CD14-positive monocyte (primary cell): Measurements from ENCODE around the gene SH3GL3. TPM values are rescaled to one million over a fixed set of nuclear protein-coding genes. Genes with fewer than 3 reads are reported as not detected.

ENCODE experiments used
- DNase-seq, 3 donors: peaks; one replicate each; pipeline ENCODE4 v3.0.0-alpha.2; 2011 to 2022
- H2AFZ ChIP-seq: 2 replicates; pipeline ENCODE4 v1.6.0; 2012; ENCODE audit warnings: mild to moderate bottlenecking, low read depth, low read length, inconsistent platforms; ENCODE audit not compliant: insufficient read depth, poor library complexity, severe bottlenecking
- H3K27ac ChIP-seq, 2 donors: 1 replicate in 1 of 2; 2 replicates in 1 of 2; pipeline ENCODE4 v1.5.1; 2012 to 2013; ENCODE audit warnings: low read length in 2 of 2, control low read depth in 1 of 2, inconsistent platforms in 1 of 2, low read depth in 1 of 2, mild to moderate bottlenecking in 1 of 2
- H3K27me3 ChIP-seq, 2 donors: one replicate each; pipeline versions ENCODE4 v1.6.0 to v1.6.1; 2011 to 2013; ENCODE audit warnings: low read length in 2 of 2; ENCODE audit not compliant: control insufficient read depth in 2 of 2, insufficient read depth in 2 of 2
- H3K36me3 ChIP-seq, 2 donors: replicated peaks in 1 of 2; 1 replicate in 1 of 2; 2 replicates in 1 of 2; pipeline versions ENCODE4 v1.5.1 to v1.6.1; 2012 to 2013; ENCODE audit warnings: low read length in 2 of 2, control low read depth in 1 of 2, inconsistent platforms in 1 of 2, mild to moderate bottlenecking in 1 of 2; ENCODE audit not compliant: insufficient read depth in 2 of 2, control insufficient read depth in 1 of 2
- H3K4me1 ChIP-seq, 2 donors: 1 replicate in 1 of 2; 2 replicates in 1 of 2; pipeline versions ENCODE4 v1.5.1 to v1.6.1; 2012 to 2013; ENCODE audit warnings: low read length in 2 of 2, control low read depth in 1 of 2, inconsistent platforms in 1 of 2, mild to moderate bottlenecking in 1 of 2, moderate library complexity in 1 of 2; ENCODE audit not compliant: insufficient read depth in 2 of 2, control insufficient read depth in 1 of 2
- H3K4me2 ChIP-seq: replicated peaks from 2 replicates; pipeline ENCODE3; 2012; ENCODE audit warnings: low read length, moderate library complexity, mild to moderate bottlenecking; ENCODE audit not compliant: poor library complexity, severe bottlenecking; ENCODE audit errors: extremely low read depth
- H3K4me3 ChIP-seq, 3 experiments: fragments of 200-600 bp in 1 of 3; sonication (generic) in 1 of 3; replicated peaks in 1 of 3; 1 replicate in 2 of 3; 2 replicates in 1 of 3; pipeline ENCODE4 v1.5.1; 2011 to 2013; ENCODE audit warnings: low read length in 3 of 3, mild to moderate bottlenecking in 3 of 3, control low read depth in 2 of 3, low read depth in 2 of 3, inconsistent platforms in 1 of 3, moderate library complexity in 1 of 3
- H3K79me2 ChIP-seq: 2 replicates; pipeline ENCODE4 v1.6.0; 2012; ENCODE audit warnings: mild to moderate bottlenecking, control low read depth, inconsistent platforms, low read length, moderate library complexity; ENCODE audit not compliant: insufficient read depth
- H3K9ac ChIP-seq: 2 replicates; pipeline ENCODE4 v1.6.0; 2017; ENCODE audit warnings: low read length, mild to moderate bottlenecking; ENCODE audit not compliant: insufficient read depth, poor library complexity, severe bottlenecking
- H3K9me3 ChIP-seq, 2 donors: replicated peaks in 1 of 2; 1 replicate in 1 of 2; 2 replicates in 1 of 2; pipeline versions ENCODE4 v1.5.1 to v1.6.1; 2012 to 2013; ENCODE audit warnings: low read length in 2 of 2, control low read depth in 1 of 2; ENCODE audit not compliant: control insufficient read depth in 1 of 2, insufficient read depth in 1 of 2
- H4K20me1 ChIP-seq: 2 replicates; pipeline ENCODE4 v1.6.0; 2012; ENCODE audit warnings: mild to moderate bottlenecking, low read length, control low read depth, moderate library complexity; ENCODE audit not compliant: insufficient read depth
- H3K27ac Mint-ChIP-seq, 7 donors: one replicate each; pipeline ENCODE4 v1.8.0; 2020; ENCODE audit warnings: mild to moderate bottlenecking in 7 of 7, mixed read lengths in 7 of 7, moderate library complexity in 6 of 7, inconsistent platforms in 2 of 7
- H3K27me3 Mint-ChIP-seq, 3 donors: one replicate each; pipeline ENCODE4 v1.8.0; 2021 to 2022; ENCODE audit warnings: low read depth in 3 of 3, mild to moderate bottlenecking in 3 of 3, mixed read lengths in 3 of 3, moderate library complexity in 3 of 3, inconsistent platforms in 1 of 3
- H3K36me3 Mint-ChIP-seq, 2 donors: one replicate each; pipeline ENCODE4 v1.8.0; 2020; ENCODE audit warnings: mixed read lengths in 2 of 2, inconsistent platforms in 1 of 2, mild to moderate bottlenecking in 1 of 2
- H3K4me1 Mint-ChIP-seq: one replicate; pipeline ENCODE4 v1.8.0; 2020; ENCODE audit warnings: mild to moderate bottlenecking, mixed read lengths
- H3K4me3 Mint-ChIP-seq, 2 donors: one replicate each; pipeline ENCODE4 v1.8.0; 2020; ENCODE audit warnings: mild to moderate bottlenecking in 2 of 2, mixed read lengths in 2 of 2, moderate library complexity in 1 of 2
- H3K9me3 Mint-ChIP-seq, 7 donors: one replicate each; pipeline ENCODE4 v1.8.0; 2020 to 2022; ENCODE audit warnings: mixed read lengths in 7 of 7, mild to moderate bottlenecking in 6 of 7, moderate library complexity in 6 of 7, inconsistent platforms in 2 of 7
- CTCF ChIP-seq: fragments of 200-600 bp; IDR thresholded peaks from one replicate; pipeline ENCODE4 v1.8.0; 2022; ENCODE audit warnings: antibody characterized with exemption, mild to moderate bottlenecking
- WGBS: methylation state at CpG from one replicate; pipeline ENCODE4 v1.1.5; 2013; ENCODE audit warnings: missing lambda C conversion rate; ENCODE audit not compliant: insufficient coverage; 5-methylcytosine and 5-hydroxymethylcytosine counted together
- intact Hi-C, 2 donors: fragments of 100-400 bp; cut with micrococcal nuclease; formaldehyde crosslinking; loops; one replicate each; pipeline versions ENCODE4 v1.15.0 to v1.15.1; 2023
- polyA plus RNA-seq, 3 donors: library from polyadenylated mRNA; depleted of rRNA in 1 of 3; unstranded in 2 of 3; stranded (reverse) in 1 of 3; fragments of 300-500 nt in 2 of 3; fragments of >200 nt in 1 of 3; fragmentation: Illumina TruSeq in 2 of 3; gene quantifications; 1 replicate in 2 of 3; 2 replicates in 1 of 3; pipeline ENCODE4 v1.2.3, GENCODE V29; 2012 to 2021

SH3GL3 gene
- polyA plus RNA-seq, 3 donors: not detected

GRCh38 chr15:83537606-83538005 lies 90.5 kb downstream of the SH3GL3 start:
- TF ChIP-seq CTCF: no peak
- no peak overlapping the region for H3K4me2 ChIP-seq
- Mint-ChIP-seq H3K27ac (no peak overlapping the region), H3K9me3 (peaks cover 0 to 4% (median 0%) of the 10 kb centered on the region in 7 donors), H3K36me3 (no peaks in the 10 kb centered on the region), H3K4me3 (no peak overlapping the region), H3K4me1 (no peaks in the 10 kb centered on the region), H3K27me3 (peaks cover 0 to 4% (median 1%) of the 10 kb centered on the region in 3 donors)
- H3K27me3 ChIP-seq: no peaks in the 10 kb centered on the region
- no peaks in the 10 kb centered on the region for H3K36me3 ChIP-seq
- H3K9me3 ChIP-seq: no peaks in the 10 kb centered on the region
- H4K20me1 ChIP-seq: no peaks in the 10 kb centered on the region
- no peak overlapping the region for H3K9ac ChIP-seq
- no peak overlapping the region for H3K4me3 ChIP-seq
- no peak overlapping the region for H2AFZ ChIP-seq
- no CpG with 5 or more reads among the region's 2 CpGs for WGBS
- no peaks in the 10 kb centered on the region for H3K4me1 ChIP-seq
- intact Hi-C loops: no loop called here
- H3K79me2 ChIP-seq: no peaks in the 10 kb centered on the region
- DNase-seq: no peak
- no peak overlapping the region for H3K27ac ChIP-seq

GRCh38 chr15:83538682-83539081 lies 91.5 kb downstream of the SH3GL3 start:
- peaks cover 0 to 8% (median 1%) of the 10 kb centered on the region in 3 donors for H3K27me3 Mint-ChIP-seq
- Histone ChIP-seq H3K9me3 (no peaks in the 10 kb centered on the region), H3K27ac (no peak overlapping the region), H2AFZ (no peak overlapping the region), H3K27me3 (no peaks in the 10 kb centered on the region), H3K4me2 (no peak overlapping the region), H3K79me2 (no peaks in the 10 kb centered on the region), H3K9ac (no peak overlapping the region), H4K20me1 (no peaks in the 10 kb centered on the region), H3K4me1 (no peaks in the 10 kb centered on the region), H3K36me3 (no peaks in the 10 kb centered on the region), H3K4me3 (no peak overlapping the region)
- DNase-seq: no peak
- peaks cover 0 to 10% (median 4%) of the 10 kb centered on the region in 7 donors for H3K9me3 Mint-ChIP-seq
- no peak overlapping the region for H3K27ac Mint-ChIP-seq
- no peaks in the 10 kb centered on the region for H3K4me1 Mint-ChIP-seq
- intact Hi-C loops: no loop called here
- no peak overlapping the region for H3K4me3 Mint-ChIP-seq
- no peaks in the 10 kb centered on the region for H3K36me3 Mint-ChIP-seq
- TF ChIP-seq CTCF: no peak
